Measurements from ENCODE around the gene KIRREL3.

Gene KIRREL3

GRCh38 chr11:126997196-126997595 lies 3.4 kb downstream of the KIRREL3 start:
- DNase-seq (ENCODE audit: low spot score) = no peak

GRCh38 chr11:126996036-126996804 lies 4.3 kb downstream of the KIRREL3 start:
- DNase-seq (ENCODE audit: low spot score) = no peak

- DNase-seq (ENCODE audit: low spot score) = no peak
Observed at GRCh38 chr11:126993599-126993998, 7.0 kb downstream of the KIRREL3 start.

- no peak for DNase-seq (ENCODE audit: low spot score)
Observed at GRCh38 chr11:126992804-126993111, 7.8 kb downstream of the KIRREL3 start.

DNA sequence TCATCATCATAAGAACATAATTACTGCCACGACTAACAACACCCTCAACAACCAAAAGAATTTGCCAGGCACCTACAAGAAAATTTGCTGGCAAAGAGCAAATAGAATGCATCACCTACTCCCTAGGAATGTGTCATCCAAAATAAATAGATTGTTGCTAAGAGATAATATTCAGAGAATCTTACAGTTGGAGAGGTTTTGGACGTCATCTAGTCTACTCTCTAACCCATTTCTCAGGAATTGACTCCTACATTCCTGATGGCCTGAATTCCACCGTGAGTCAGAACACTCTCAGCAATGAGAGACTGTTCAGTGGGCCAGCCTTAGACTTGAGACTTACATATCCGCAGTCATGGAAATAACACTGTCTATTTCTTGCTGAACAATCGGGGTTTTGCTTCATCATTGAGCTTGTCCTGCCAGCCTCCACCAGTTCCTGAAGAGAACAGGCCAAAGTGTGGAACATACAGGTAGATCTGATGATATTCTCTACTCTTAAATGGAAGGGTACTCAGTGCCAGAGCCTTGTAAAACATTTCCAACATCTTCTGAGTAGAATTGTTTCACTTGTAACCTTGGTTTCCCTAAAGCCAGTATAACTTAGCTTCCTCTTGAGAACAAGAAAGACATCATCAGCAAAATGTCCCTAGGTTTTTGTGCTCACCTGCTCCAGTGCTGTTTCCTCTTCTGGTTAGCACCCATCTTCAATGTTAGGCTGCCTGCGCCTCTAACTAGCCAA lies 8.3 kb downstream of the KIRREL3 start:
- no peak for DNase-seq (ENCODE audit: low spot score)

DNA sequence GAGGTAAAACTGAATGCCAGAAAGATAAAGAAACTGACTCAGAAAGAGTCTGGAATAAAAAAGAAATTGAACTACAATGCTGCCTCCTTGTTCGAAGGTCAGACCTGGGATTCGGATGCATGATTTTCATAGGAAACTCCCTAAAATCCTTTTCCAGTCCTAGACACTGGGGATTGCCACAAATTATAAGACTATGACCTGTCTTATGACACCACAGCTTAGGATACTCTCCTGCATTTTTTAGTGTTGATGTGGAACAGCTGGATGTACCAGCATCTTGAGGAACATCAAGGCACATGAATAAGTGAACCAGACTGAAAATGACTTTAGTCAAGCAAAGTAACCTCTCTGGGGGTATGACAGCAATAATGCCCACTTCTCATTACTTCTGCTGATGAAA lies 9.0 kb downstream of the KIRREL3 start:
- no peak for DNase-seq (ENCODE audit: low spot score)

- no peak for DNase-seq (ENCODE audit: low spot score)
Observed at GRCh38 chr11:126990716-126991480, 9.7 kb downstream of the KIRREL3 start.

DNA sequence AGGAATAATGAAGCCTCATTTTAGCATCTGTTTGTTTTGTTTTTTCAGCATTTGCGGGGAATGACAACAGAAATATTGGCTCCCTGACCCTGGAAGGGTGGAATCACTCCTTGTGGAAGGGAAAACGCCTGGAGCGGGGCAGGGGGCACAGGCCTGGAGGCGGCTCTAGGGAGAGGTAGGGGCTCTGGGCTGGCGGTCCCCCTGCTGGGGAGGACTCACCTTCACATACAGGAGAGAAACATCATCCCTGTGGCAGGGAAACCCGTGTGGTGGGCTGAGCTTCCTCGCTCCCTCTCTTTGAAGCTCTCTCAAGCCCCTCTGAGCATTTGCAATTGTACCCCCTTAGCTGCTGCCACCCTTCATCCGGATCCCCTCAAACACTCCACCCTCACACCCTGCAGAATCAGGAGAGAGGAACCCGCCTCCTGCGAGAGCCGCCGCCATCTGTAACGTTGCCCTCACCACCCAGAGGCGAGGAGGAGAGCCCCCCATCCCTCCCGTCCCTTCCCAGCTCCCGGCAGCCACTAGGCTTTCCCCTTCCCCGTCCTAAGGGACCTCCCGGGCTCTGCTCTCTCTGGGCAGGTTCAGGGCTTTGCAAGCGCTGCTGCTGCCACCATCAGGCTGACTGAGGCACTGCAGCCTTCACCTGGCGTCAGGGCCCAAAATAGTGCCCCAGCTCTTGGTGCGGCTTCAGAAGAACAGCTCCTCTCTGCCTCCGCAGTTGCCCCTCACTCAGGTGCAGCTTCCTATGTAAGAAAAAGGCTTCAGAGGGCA lies 10.4 kb downstream of the KIRREL3 start:
- peak; percentile 43 for DNase-seq (ENCODE audit: low spot score)

DNA sequence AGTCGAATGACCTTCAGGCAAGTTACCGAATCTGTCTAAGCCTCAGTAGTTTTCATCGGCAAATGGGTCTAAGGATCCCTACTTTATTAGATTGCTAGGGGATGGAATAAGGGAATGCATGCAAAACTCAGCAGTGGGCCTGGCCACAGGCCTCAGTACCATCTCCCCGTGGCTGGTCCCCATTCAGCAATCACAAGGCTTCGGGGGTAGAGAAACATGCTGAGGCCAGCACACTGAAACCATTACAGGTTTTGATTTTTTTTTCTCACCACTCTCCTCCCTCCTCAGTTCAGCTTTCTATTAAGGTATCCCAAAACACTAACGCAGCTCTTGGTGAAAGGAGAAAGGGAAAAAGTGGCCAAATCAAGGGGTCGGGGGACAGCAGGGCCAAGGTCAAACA lies 11.9 kb downstream of the KIRREL3 start:
- DNase-seq (ENCODE audit: low spot score) = no peak

DNA sequence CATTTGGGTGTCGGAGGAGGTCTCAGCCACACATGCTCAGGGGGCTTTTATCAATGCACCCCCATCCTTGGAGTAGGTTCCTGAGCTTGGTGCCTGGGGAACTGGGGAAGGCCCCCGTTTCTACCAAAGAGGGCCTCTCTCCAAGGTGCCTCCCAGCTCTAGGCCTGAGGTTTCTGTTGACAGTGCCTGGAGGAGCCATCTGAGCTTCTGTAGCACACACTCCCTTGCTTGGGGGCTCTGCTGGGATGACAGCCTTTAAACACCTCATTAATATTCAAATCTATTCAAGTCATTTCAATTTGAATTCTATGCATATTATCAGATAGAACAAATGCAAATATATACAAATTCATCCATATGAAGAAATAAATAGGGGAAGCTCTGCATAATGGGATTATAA lies 18.9 kb downstream of the KIRREL3 start:
- no peak for DNase-seq (ENCODE audit: low spot score)

DNA sequence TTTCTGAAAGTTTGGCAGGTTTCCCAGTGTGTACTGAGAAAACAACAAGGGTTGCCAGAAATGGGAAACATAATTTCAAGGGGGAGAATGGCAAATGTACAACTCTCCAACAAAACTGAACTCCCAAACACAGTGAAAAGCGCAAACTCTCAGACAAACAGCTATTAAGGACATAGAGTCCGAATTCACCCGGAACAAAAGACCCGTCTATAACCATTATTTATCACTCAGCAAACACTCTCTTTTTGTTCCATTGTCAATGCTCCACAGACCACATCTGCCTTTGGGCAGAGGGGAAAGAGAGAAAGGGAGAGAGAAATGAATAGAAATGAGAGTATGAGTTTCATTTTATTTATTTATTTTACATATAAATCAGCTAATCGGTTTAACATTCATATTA lies 21.7 kb downstream of the KIRREL3 start:
- DNase-seq (ENCODE audit: low spot score) = no peak

DNA sequence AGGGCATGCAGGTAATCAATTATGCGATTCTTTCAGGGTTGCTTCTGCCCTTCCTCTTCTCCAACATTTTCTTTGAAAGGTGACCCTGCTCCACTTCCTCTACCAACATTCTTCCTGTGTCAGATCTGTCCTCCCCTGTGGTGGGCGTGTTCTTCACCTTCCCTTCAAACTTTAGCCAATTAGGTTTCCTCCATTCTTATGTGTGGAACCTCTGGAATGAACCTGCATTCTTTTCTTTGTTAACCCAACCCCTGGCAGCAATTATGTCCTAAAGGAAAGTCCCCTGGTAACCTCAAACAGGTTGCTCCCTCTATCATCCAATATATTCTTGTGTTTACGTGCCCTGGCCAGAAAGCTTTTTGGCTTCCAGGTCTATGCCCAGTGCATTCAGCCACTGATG lies 22.4 kb downstream of the KIRREL3 start:
- DNase-seq (ENCODE audit: low spot score) = no peak

DNA sequence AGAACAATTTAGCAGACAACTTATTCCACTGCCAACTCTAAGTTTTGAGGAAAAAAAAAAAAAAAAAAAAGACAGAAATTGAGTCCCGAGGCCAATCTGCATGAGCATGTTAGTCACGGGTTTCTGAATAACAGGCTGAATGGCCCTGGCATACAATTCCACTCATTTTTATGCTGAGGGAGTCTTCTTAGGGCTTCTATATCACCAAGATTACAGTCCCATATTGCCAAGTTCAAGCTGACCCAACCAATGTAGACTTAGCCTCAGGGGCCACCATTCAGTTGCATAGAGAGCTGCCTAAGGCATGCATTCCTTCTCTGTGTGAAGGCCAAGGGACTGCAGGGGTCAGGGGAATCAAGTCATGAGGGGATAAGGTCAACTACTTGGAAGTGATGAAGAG lies 27.5 kb downstream of the KIRREL3 start:
- DNase-seq (ENCODE audit: low spot score) = no peak

DNA sequence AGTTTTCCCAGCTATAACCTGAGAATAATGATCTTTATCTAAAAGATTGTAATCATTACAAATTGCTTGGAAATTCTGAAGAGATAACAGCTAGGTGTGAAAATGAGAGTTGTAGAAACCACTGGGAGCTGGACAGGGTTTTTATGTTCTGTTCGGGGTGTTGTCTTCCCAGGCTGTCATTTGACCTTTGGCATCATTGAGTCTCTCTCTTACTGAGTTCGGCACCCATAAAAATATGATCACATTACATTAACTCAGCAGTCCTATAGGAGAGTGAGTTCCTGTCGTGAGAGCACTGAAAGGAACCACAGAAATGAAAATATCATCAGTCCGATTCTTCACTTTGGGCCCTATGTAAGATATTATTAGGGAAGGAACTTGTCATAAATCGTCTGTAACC lies 29.3 kb downstream of the KIRREL3 start:
- DNase-seq (ENCODE audit: low spot score) = no peak

DNA sequence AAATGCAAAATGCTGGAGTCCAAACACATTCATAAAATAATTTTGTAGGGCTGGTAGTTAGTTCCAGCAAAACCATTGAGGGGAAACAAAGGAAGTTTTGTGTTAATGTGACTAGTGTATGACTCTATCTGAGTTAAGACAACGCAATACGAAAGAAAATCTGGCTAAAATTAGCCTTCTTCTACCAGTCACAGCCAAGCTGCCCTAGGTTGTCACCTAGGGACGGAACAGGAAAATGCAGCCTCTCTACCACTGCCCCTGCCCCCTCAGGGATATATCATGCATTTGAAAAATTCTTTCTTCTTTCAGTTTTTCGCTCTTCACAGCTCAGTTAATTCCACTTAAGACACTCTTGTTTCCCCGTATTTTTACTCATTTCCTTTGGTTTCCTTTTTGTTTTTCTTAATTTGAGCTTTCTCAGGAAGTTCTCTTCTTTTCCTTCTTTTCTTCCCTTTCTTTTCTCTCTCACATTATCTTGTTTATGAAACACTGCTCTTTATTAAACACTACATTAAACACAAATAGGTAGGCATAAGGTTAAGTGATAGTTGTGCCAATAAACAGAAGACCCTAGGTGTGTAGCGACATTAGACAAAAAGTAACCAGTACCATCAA lies 30.6 kb downstream of the KIRREL3 start:
- no peak for DNase-seq (ENCODE audit: low spot score)

DNA sequence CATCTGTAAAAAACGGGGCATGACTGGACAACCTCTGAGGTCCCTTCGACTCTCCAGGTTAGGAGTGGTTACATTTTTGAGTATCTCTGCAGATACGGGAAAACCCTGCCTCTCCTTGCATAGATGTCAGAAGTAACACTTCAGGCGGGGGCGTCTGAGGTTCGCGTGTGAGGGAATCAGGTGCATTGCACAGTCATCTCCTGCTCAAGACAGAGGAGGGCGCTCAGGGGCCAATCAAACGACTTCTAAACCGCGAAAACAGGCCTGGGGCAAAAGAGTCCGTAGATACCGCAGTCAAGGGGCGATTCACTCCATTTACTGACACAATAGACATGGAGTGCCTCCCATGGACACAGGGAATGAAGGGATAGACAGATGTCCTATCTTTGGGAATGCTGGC lies 31.7 kb downstream of the KIRREL3 start:
- DNase-seq (ENCODE audit: low spot score) = no peak

GRCh38 chr11:126965331-126965730 lies 35.2 kb downstream of the KIRREL3 start:
- DNase-seq (ENCODE audit: low spot score) = no peak

- DNase-seq (ENCODE audit: low spot score) = no peak
Observed at GRCh38 chr11:126963603-126964363, 36.8 kb downstream of the KIRREL3 start.

DNA sequence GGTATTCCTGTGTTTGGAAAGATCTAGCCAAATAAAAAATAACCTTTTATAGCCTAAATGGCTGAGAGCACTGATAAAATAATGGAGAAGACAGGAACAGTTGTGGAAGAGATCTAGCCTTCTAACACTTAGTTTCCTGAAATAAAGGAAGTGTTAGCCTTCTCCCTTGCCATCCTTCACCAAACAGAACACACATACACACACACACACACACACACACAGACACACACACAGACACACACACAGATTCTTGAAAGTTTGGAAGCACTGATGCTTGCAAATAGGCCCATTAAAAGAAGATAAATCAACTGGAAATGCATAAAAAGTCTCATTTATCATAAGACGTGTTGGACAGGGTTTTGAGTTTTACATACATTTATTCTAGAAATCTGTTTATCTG lies 37.5 kb downstream of the KIRREL3 start:
- DNase-seq (ENCODE audit: low spot score) = no peak

- DNase-seq (ENCODE audit: low spot score) = no peak
Observed at GRCh38 chr11:126959700-126960099, 40.9 kb downstream of the KIRREL3 start.

DNA sequence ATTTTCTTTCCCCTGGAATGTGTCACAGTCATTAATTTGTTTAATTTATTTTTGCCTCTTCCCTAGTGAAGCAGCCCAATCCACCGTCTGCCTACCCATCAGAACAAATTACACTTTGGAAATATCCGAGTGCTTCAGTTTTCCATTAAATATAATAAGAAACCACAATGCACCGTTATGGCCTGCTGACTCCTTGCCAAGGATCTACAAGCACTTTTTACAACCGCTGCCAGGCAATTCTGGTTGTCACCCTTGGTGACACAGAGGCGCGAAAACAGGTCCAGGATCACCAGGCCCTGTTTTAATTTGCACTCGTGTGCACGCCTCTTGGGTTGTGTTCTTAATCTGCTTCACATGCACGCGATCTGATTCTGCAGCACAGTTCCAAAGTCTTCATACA lies 43.9 kb downstream of the KIRREL3 start:
- no peak for DNase-seq (ENCODE audit: low spot score)
